ENCODE measurements around the gene SPATA31E1. TPM values are rescaled to one million over a fixed set of nuclear protein-coding genes. Genes with fewer than 3 reads are reported as not detected.

SPATA31E1 gene
- total and polyA plus RNA-seq, 10 of the 15 experiments (the other 5 are each of a cell fraction or from before 2014, with no cell fraction given), result not detected

GRCh38 chr9:87873607-87874303 is 8.9 kb upstream of the SPATA31E1 start:
- SMC1A ChIA-PET (ENCODE audit: uncharacterized antibody, unreplicated experiment), result no interaction called here
- Histone ChIP-seq H3K79me2 (ENCODE audit: control insufficient read depth, insufficient read depth, low read length) (no peaks in the 10 kb centered on the region), H4K20me1 (ENCODE audit: control insufficient read depth, insufficient read depth) (no peaks in the 10 kb centered on the region), H3K9ac (ENCODE audit: control insufficient read depth, insufficient read depth, low read length) (no peak overlapping the region), H3K4me2 (ENCODE audit: control insufficient read depth, insufficient read depth) (no peak overlapping the region), H3K4me1 (ENCODE audit: control insufficient read depth, insufficient read depth, low read length) (no peaks in the 10 kb centered on the region), H2AFZ (ENCODE audit: control insufficient read depth, low read depth, low read length) (no peak overlapping the region), H3K27me3 (replicated peaks in 1 of 2; ENCODE audit: control insufficient read depth in 2 of 2, insufficient read depth in 2 of 2, low read length in 1 of 2) (no peaks in the 10 kb centered on the region), H3K4me3 (no peak overlapping the region), H3K27ac (ENCODE audit: control insufficient read depth, insufficient read depth) (no peak overlapping the region), H3K9me3 (replicated peaks; ENCODE audit: control insufficient read depth, insufficient read depth, low read length) (no peaks in the 10 kb centered on the region), H3K36me3 (ENCODE audit: control insufficient read depth in 2 of 2, insufficient read depth in 2 of 2, low read length in 1 of 2) (no peaks in the 10 kb centered on the region)
- CTCF ChIA-PET, result no interaction called here
- DNase-seq (ENCODE audit: low read depth, low spot score) (no peak), ATAC-seq (no peak), FAIRE-seq (no peak)
- RAD21 ChIA-PET (ENCODE audit: unreplicated experiment), result no interaction called here
- in situ Hi-C loops (cut with MboI) (no loop called here), intact Hi-C loops (cut with micrococcal nuclease; ENCODE audit: unreplicated experiment) (no loop called here)
- POLR2A ChIA-PET, result no interaction called here
- BruUV-seq (replicated peaks), result no TSS peak
- 49% methylated on average over 5 of the region's 5 CpGs for WGBS (ENCODE audit: insufficient coverage, insufficient replicate concordance, low lambda C conversion rate, missing lambda C conversion rate)
- TF ChIP-seq, protein P1, sequence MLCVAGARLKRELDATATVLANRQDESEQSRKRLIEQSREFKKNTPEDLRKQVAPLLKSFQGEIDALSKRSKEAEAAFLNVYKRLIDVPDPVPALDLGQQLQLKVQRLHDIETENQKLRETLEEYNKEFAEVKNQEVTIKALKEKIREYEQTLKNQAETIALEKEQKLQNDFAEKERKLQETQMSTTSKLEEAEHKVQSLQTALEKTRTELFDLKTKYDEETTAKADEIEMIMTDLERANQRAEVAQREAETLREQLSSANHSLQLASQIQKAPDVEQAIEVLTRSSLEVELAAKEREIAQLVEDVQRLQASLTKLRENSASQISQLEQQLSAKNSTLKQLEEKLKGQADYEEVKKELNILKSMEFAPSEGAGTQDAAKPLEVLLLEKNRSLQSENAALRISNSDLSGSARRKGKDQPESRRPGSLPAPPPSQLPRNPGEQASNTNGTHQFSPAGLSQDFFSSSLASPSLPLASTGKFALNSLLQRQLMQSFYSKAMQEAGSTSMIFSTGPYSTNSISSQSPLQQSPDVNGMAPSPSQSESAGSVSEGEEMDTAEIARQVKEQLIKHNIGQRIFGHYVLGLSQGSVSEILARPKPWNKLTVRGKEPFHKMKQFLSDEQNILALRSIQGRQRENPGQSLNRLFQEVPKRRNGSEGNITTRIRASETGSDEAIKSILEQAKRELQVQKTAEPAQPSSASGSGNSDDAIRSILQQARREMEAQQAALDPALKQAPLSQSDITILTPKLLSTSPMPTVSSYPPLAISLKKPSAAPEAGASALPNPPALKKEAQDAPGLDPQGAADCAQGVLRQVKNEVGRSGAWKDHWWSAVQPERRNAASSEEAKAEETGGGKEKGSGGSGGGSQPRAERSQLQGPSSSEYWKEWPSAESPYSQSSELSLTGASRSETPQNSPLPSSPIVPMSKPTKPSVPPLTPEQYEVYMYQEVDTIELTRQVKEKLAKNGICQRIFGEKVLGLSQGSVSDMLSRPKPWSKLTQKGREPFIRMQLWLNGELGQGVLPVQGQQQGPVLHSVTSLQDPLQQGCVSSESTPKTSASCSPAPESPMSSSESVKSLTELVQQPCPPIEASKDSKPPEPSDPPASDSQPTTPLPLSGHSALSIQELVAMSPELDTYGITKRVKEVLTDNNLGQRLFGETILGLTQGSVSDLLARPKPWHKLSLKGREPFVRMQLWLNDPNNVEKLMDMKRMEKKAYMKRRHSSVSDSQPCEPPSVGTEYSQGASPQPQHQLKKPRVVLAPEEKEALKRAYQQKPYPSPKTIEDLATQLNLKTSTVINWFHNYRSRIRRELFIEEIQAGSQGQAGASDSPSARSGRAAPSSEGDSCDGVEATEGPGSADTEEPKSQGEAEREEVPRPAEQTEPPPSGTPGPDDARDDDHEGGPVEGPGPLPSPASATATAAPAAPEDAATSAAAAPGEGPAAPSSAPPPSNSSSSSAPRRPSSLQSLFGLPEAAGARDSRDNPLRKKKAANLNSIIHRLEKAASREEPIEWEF (IDR thresholded peaks at IDR 0.05; ENCODE audit: insufficient replicate concordance, low read depth, low read length), result no peak
- TF ChIP-seq BMI1 (IDR thresholded peaks at IDR 0.05; ENCODE audit: borderline replicate concordance) (no peak), SP1 (IDR thresholded peaks at IDR 0.05; ENCODE audit: low read depth, low read length) (no peak), MYC (IDR thresholded peaks at IDR 0.05; ENCODE audit: insufficient read depth, insufficient read length, insufficient replicate concordance, low read length, severe bottlenecking) (no peak), CEBPZ (IDR thresholded peaks at IDR 0.05; ENCODE audit: low read depth, low read length) (no peak), ESRRA (IDR thresholded peaks at IDR 0.05; ENCODE audit: low read length) (no peak), ZBTB4 (CRISPR knock-in tag; IDR thresholded peaks at IDR 0.05) (no peak), CHD4 (IDR thresholded peaks at IDR 0.05) (no peak), GATAD2B (conservative IDR thresholded peaks at IDR 0.05; ENCODE audit: low read depth) (no peak)

Data from GM12878 (cell line).